Neuronal stem cell (in vitro differentiated cells): Measurements from ENCODE around the gene TBC1D4.

Experiments used
- DNase-seq: peaks from one replicate; pipeline ENCODE4 v3.0.0-alpha.2; 2013; ENCODE audit warnings: low spot score
- H2AFZ ChIP-seq: one replicate; pipeline ENCODE4 v1.6.1; 2013; ENCODE audit warnings: mild to moderate bottlenecking, low read length, inconsistent platforms
- H2AK5ac ChIP-seq: 2 replicates; pipeline ENCODE4 v1.6.1; 2013; ENCODE audit warnings: low read depth, mild to moderate bottlenecking, inconsistent platforms, low read length, moderate library complexity, mixed read lengths
- H2BK120ac ChIP-seq: 2 replicates; pipeline ENCODE4 v1.6.1; 2013; ENCODE audit warnings: low read depth, mild to moderate bottlenecking, inconsistent platforms, low read length, moderate library complexity, mixed read lengths
- H2BK12ac ChIP-seq: one replicate; pipeline ENCODE4 v1.6.1; 2013; ENCODE audit warnings: low read length, inconsistent platforms
- H2BK15ac ChIP-seq: 2 replicates; pipeline ENCODE4 v1.6.1; 2013; ENCODE audit warnings: mild to moderate bottlenecking, low read length, inconsistent platforms, mixed read lengths
- H2BK5ac ChIP-seq: one replicate; pipeline ENCODE4 v1.6.1; 2013; ENCODE audit warnings: inconsistent platforms, mild to moderate bottlenecking, low read length, moderate library complexity
- H3K14ac ChIP-seq: one replicate; pipeline ENCODE4 v1.6.1; 2013; ENCODE audit warnings: low read length, inconsistent platforms
- H3K18ac ChIP-seq: 2 replicates; pipeline ENCODE4 v1.6.1; 2013; ENCODE audit warnings: low read length, inconsistent platforms
- H3K23ac ChIP-seq: 2 replicates; pipeline ENCODE4 v1.6.1; 2013; ENCODE audit warnings: low read depth, mild to moderate bottlenecking, mixed read lengths, low read length, inconsistent platforms; ENCODE audit not compliant: poor library complexity
- H3K27ac ChIP-seq: replicated peaks from 3 replicates; pipeline ENCODE4 v1.5.1; 2013; ENCODE audit warnings: low read length, inconsistent platforms
- H3K27me3 ChIP-seq, 3 experiments: 2 replicates each; pipeline ENCODE4 v1.6.1; 2013; ENCODE audit warnings: low read length in 3 of 3, mild to moderate bottlenecking in 2 of 3, inconsistent platforms in 1 of 3, low read depth in 1 of 3, mixed read lengths in 1 of 3, moderate library complexity in 1 of 3; ENCODE audit not compliant: control insufficient read depth in 3 of 3, insufficient read depth in 3 of 3
- H3K36me3 ChIP-seq, 2 donors: replicated peaks in 1 of 2; 2 replicates each; pipeline ENCODE4 v1.6.1; 2013; ENCODE audit warnings: low read length in 2 of 2; ENCODE audit not compliant: control insufficient read depth in 2 of 2, insufficient read depth in 2 of 2
- H3K4ac ChIP-seq: 2 replicates; pipeline ENCODE4 v1.6.1; 2013; ENCODE audit warnings: inconsistent platforms, mild to moderate bottlenecking, low read length, moderate library complexity
- H3K4me1 ChIP-seq, 2 donors: 1 replicate in 1 of 2; 2 replicates in 1 of 2; pipeline ENCODE4 v1.6.1; 2013; ENCODE audit warnings: low read length in 2 of 2, low read depth in 1 of 2; ENCODE audit not compliant: control insufficient read depth in 2 of 2, insufficient read depth in 1 of 2
- H3K4me2 ChIP-seq: one replicate; pipeline ENCODE4 v1.6.1; 2013; ENCODE audit warnings: mild to moderate bottlenecking, low read length, inconsistent platforms; ENCODE audit not compliant: insufficient read depth, poor library complexity, severe bottlenecking
- H3K4me3 ChIP-seq, 2 donors: 2 replicates each; pipeline ENCODE4 v1.5.1; 2013; ENCODE audit warnings: low read length in 2 of 2, mild to moderate bottlenecking in 2 of 2, inconsistent platforms in 1 of 2, moderate library complexity in 1 of 2
- H3K79me1 ChIP-seq: one replicate; pipeline ENCODE4 v1.6.1; 2013; ENCODE audit warnings: low read depth, mild to moderate bottlenecking, inconsistent platforms, low read length, moderate library complexity
- H3K9ac ChIP-seq: one replicate; pipeline ENCODE4 v1.6.1; 2013; ENCODE audit warnings: mild to moderate bottlenecking, low read depth, low read length, inconsistent platforms; ENCODE audit not compliant: poor library complexity
- H3K9me3 ChIP-seq, 2 donors: replicated peaks in 1 of 2; 2 replicates each; pipeline versions ENCODE3 to v1.6.1; 2013; ENCODE audit warnings: low read length in 2 of 2, mild to moderate bottlenecking in 2 of 2, inconsistent platforms in 1 of 2, low read depth in 1 of 2, mixed read lengths in 1 of 2, moderate library complexity in 1 of 2; ENCODE audit not compliant: control insufficient read depth in 2 of 2, insufficient read depth in 1 of 2
- H4K8ac ChIP-seq: one replicate; pipeline ENCODE4 v1.6.1; 2013; ENCODE audit warnings: low read depth, mild to moderate bottlenecking, inconsistent platforms, low read length, moderate library complexity
- H4K91ac ChIP-seq: one replicate; pipeline ENCODE4 v1.6.1; 2013; ENCODE audit warnings: low read length, low read depth, mild to moderate bottlenecking, inconsistent platforms; ENCODE audit not compliant: poor library complexity
- WGBS, 2 donors: extraction: QIAGEN DNeasy Blood & Tissue Kit; methylation state at CpG; one replicate each; pipeline ENCODE4 v1.1.7; 2013; ENCODE audit warnings: missing lambda C conversion rate in 2 of 2, mixed read lengths in 1 of 2; ENCODE audit not compliant: insufficient read length in 2 of 2, insufficient replicate concordance in 1 of 2; ENCODE audit errors: extremely low coverage in 2 of 2; 5-methylcytosine and 5-hydroxymethylcytosine counted together

Gene TBC1D4

GRCh38 chr13:75402787-75403186, 79.2 kb downstream of the TBC1D4 start:
- DNase-seq: no peak
- Histone ChIP-seq H3K4ac (no peak overlapping the region), H3K79me1 (peaks cover 4% of the 10 kb centered on the region), H3K4me1 (peaks cover 7 to 18% of the 10 kb centered on the region in 2 donors), H2BK12ac (no peak overlapping the region), H2AFZ (peak overlapping the region; percentile 14), H2BK120ac (no peak overlapping the region), H2BK15ac (no peak overlapping the region), H2BK5ac (no peak overlapping the region), H3K4me3 (no peak overlapping the region), H3K18ac (no peak overlapping the region), H2AK5ac (no peak overlapping the region), H3K9me3 (peaks cover 3 to 11% of the 10 kb centered on the region in 2 donors), H3K27ac (peak overlapping the region; percentile 22), H3K9ac (no peak overlapping the region), H3K14ac (no peak overlapping the region), H3K4me2 (no peak overlapping the region), H3K36me3 (no peaks in the 10 kb centered on the region), H4K91ac (no peak overlapping the region), H3K23ac (no peak overlapping the region), H3K27me3 (no peaks in the 10 kb centered on the region), H4K8ac (no peak overlapping the region)
- no CpG with 5 or more reads among the region's 2 CpGs for WGBS, 2 donors

DNA sequence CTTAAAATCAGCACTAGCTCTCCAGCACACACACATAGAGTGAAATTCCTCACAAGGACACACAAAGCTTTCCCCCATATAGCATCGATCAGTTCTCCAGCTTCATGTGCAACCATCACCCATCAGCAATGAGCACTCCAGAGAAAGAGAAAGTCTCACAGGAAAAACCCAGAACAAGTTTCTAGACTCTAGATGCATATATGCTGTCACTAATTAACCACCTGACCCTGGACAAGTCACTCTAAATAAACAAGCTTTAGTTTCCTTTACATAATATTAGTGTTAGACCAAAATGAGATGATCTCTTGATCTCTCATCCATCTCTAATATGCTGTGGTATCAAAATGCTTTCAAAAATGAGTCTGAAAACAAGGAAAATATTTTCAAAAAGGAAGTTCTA, 81.2 kb downstream of the TBC1D4 start:
- Histone ChIP-seq H2BK5ac (no peak overlapping the region), H2BK12ac (no peak overlapping the region), H4K8ac (no peak overlapping the region), H3K14ac (no peak overlapping the region), H3K9ac (no peak overlapping the region), H3K27ac (no peak overlapping the region), H3K79me1 (peaks cover 4% of the 10 kb centered on the region), H3K4me3 (no peak overlapping the region), H3K4me2 (no peak overlapping the region), H2BK120ac (no peak overlapping the region), H3K36me3 (no peaks in the 10 kb centered on the region), H3K4me1 (peaks cover 3 to 15% of the 10 kb centered on the region in 2 donors), H3K18ac (no peak overlapping the region), H2AFZ (no peak overlapping the region), H3K23ac (no peak overlapping the region), H2BK15ac (no peak overlapping the region), H2AK5ac (no peak overlapping the region), H4K91ac (no peak overlapping the region), H3K27me3 (no peaks in the 10 kb centered on the region), H3K9me3 (peaks cover 3 to 16% of the 10 kb centered on the region in 2 donors), H3K4ac (no peak overlapping the region)
- no peak for DNase-seq
- no CpG with 5 or more reads among the region's 1 CpG for WGBS, 2 donors

DNA sequence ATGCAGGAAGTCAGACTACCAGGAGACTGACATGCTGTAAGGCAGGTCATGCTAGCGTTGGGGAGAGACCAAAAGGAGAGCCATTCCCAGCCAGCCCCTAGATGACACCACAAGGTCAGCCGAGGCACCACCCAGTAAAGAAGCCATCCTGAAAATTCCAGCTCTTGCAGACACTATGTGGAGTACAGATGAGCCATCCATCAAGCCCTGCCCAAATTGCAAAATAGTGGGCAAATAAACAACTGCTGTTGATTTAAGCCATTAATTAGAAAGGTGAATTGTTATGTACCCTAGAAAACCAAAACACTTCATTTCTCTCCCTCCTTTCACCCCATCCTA, 82.1 kb downstream of the TBC1D4 start:
- H3K4me3 ChIP-seq: no peak overlapping the region
- no peak overlapping the region for H3K23ac ChIP-seq
- H4K8ac ChIP-seq: no peak overlapping the region
- H3K36me3 ChIP-seq: no peaks in the 10 kb centered on the region
- H2BK5ac ChIP-seq: no peak overlapping the region
- no peak overlapping the region for H2AFZ ChIP-seq
- peaks cover 4% of the 10 kb centered on the region for H3K79me1 ChIP-seq
- no peak overlapping the region for H3K27ac ChIP-seq
- H3K18ac ChIP-seq: no peak overlapping the region
- peaks cover 3 to 16% of the 10 kb centered on the region in 2 donors for H3K9me3 ChIP-seq
- H2BK12ac ChIP-seq: no peak overlapping the region
- peaks cover 3 to 15% of the 10 kb centered on the region in 2 donors for H3K4me1 ChIP-seq
- no peak overlapping the region for H3K4me2 ChIP-seq
- no peak overlapping the region for H3K9ac ChIP-seq
- no peak overlapping the region for H4K91ac ChIP-seq
- no peak overlapping the region for H2BK120ac ChIP-seq
- no CpG with 5 or more reads among the region's 2 CpGs for WGBS, 2 donors
- DNase-seq: no peak
- no peak overlapping the region for H2BK15ac ChIP-seq
- H3K4ac ChIP-seq: no peak overlapping the region
- H2AK5ac ChIP-seq: no peak overlapping the region
- no peak overlapping the region for H3K14ac ChIP-seq
- no peaks in the 10 kb centered on the region for H3K27me3 ChIP-seq

DNA sequence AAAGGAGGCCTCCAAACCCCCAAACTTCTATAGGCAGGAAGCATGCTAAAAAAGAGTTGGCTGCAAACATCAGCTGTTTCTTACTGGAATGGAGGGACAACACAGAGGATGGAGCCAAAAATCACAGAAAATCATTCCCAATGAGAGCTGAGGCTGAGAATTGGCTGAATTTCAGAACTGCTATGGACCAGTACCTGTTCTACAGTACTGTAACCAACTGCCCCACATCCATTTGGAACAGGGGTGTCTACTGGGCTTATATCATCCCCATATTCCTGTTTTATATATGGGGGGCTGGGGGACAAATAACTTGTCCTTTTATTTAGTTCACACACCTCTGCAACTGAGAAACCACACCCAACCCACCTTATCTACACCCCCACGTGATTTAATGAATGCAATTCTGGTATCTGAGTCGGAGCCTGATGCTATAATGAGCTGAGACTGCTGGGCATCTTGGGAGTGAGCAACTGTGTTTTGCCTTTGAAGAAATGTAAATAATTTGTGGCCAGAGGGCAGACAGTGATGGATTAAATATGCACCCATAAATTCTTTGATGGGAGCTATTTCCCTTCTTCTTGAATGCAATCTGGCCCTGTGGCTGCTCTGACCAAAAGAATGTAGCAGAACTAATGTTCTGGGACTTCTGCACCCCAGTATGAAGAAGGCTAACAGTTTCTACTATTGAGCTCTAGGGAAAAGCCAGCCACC, 82.6 kb downstream of the TBC1D4 start:
- no peaks in the 10 kb centered on the region for H3K36me3 ChIP-seq
- no peak overlapping the region for H4K91ac ChIP-seq
- H3K4me2 ChIP-seq: no peak overlapping the region
- DNase-seq: no peak
- H3K4me1 ChIP-seq: peaks cover 3 to 14% of the 10 kb centered on the region in 2 donors
- H2AFZ ChIP-seq: no peak overlapping the region
- H2BK5ac ChIP-seq: no peak overlapping the region
- peaks cover 4% of the 10 kb centered on the region for H3K79me1 ChIP-seq
- no CpG with 5 or more reads among the region's 2 CpGs for WGBS, 2 donors
- no peaks in the 10 kb centered on the region for H3K27me3 ChIP-seq
- H3K18ac ChIP-seq: no peak overlapping the region
- no peak overlapping the region for H2BK15ac ChIP-seq
- H3K9me3 ChIP-seq: peaks cover 3 to 16% of the 10 kb centered on the region in 2 donors
- no peak overlapping the region for H2BK12ac ChIP-seq
- H2BK120ac ChIP-seq: no peak overlapping the region
- no peak overlapping the region for H3K4me3 ChIP-seq
- no peak overlapping the region for H3K9ac ChIP-seq
- no peak overlapping the region for H4K8ac ChIP-seq
- no peak overlapping the region for H3K23ac ChIP-seq
- H3K14ac ChIP-seq: no peak overlapping the region
- no peak overlapping the region for H3K27ac ChIP-seq
- no peak overlapping the region for H3K4ac ChIP-seq
- no peak overlapping the region for H2AK5ac ChIP-seq
